ENCODE measurements around the gene A2M. TPM values are rescaled to one million over a fixed set of nuclear protein-coding genes. Genes with fewer than 3 reads are reported as not detected.
A peak's percentile ranks its signal among the peaks of the same experiment; 100 is the strongest.

A2M gene
- total RNA-seq, 1 donor from 2014 or later: 1.2 TPM

DNA sequence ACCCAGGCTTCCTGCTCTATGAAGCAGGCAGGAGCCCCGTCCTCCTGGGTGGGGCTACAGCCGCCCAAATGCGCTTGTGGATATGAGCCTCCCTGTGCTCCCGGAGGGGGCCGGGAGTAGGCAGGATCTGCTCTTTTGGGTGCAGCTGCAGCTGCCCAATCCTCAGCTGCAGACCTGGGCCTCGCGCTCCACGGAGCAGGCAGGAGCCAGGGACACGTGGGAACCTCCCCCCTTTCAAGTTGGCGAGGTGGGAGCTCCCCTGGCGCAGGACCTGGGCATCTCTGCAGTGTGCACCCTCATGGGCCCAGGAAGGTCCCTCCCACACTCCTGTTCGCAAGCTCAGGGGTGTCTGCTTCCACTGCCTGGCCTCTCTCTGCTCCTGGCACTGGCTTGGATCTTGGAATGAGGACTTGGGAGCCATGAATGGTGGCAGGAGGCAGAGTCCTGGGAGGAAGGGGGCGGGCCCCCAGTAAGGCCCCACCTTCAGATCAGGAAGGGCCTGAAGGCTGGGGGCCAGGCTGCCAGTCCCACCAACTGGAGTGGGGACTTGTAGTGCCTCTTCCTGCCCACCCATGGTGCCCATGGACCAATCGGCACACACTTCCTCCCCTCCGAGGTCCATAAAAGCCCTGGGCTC, 65.1 kb downstream of the A2M start:
- Mint-ChIP-seq H3K27ac (ENCODE audit: unreplicated experiment) (no peak overlapping the region), H3K9me3 (ENCODE audit: unreplicated experiment) (no peaks in the 10 kb centered on the region), H3K27me3 (ENCODE audit: unreplicated experiment) (peaks cover 46% of the 10 kb centered on the region), H3K4me1 (ENCODE audit: unreplicated experiment) (peaks cover 1% of the 10 kb centered on the region), H3K36me3 (ENCODE audit: unreplicated experiment) (no peaks in the 10 kb centered on the region), H3K4me3 (ENCODE audit: unreplicated experiment) (no peak overlapping the region)
- DNase-seq (ENCODE audit: extremely low spot score, unreplicated experiment): no peak
- TF ChIP-seq, protein P1, sequence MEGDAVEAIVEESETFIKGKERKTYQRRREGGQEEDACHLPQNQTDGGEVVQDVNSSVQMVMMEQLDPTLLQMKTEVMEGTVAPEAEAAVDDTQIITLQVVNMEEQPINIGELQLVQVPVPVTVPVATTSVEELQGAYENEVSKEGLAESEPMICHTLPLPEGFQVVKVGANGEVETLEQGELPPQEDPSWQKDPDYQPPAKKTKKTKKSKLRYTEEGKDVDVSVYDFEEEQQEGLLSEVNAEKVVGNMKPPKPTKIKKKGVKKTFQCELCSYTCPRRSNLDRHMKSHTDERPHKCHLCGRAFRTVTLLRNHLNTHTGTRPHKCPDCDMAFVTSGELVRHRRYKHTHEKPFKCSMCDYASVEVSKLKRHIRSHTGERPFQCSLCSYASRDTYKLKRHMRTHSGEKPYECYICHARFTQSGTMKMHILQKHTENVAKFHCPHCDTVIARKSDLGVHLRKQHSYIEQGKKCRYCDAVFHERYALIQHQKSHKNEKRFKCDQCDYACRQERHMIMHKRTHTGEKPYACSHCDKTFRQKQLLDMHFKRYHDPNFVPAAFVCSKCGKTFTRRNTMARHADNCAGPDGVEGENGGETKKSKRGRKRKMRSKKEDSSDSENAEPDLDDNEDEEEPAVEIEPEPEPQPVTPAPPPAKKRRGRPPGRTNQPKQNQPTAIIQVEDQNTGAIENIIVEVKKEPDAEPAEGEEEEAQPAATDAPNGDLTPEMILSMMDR (IDR thresholded peaks at IDR 0.05): no peak

DNA sequence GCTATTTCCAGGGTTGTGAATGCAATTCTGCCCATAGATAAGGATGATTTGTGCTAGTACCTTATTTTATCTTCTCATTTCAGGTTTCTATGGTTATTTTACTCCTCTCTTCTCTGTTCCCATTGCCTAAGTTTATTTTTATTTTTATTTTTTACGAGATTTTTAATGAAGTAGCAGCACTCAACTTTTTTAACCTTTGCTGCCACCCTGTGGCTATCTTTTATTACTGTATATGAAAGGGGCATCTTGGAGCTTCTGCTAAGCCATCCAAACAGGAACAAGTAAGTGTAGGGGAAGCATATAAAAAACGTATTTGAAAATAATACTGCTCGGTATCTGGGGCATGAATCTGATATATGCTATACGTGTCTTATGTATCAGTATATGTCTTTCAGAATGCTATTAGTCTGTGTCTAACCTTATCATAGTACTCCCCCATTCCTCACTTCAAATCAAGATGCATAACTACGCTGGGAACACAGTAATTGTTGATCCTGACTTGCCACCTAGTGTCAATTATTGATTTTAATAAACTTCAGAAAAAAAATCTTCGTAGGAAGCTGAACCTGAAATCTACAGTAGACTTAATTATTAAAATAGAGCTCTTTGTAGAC, 66.1 kb downstream of the A2M start:
- Mint-ChIP-seq H3K36me3 (ENCODE audit: unreplicated experiment) (no peaks in the 10 kb centered on the region), H3K4me3 (ENCODE audit: unreplicated experiment) (no peak overlapping the region), H3K4me1 (ENCODE audit: unreplicated experiment) (peaks cover 1% of the 10 kb centered on the region), H3K27ac (ENCODE audit: unreplicated experiment) (no peak overlapping the region), H3K27me3 (ENCODE audit: unreplicated experiment) (peaks cover 37% of the 10 kb centered on the region), H3K9me3 (ENCODE audit: unreplicated experiment) (no peaks in the 10 kb centered on the region)
- DNase-seq (ENCODE audit: extremely low spot score, unreplicated experiment): no peak
- TF ChIP-seq, protein P1 (IDR thresholded peaks at IDR 0.05): peak; percentile 62

DNA sequence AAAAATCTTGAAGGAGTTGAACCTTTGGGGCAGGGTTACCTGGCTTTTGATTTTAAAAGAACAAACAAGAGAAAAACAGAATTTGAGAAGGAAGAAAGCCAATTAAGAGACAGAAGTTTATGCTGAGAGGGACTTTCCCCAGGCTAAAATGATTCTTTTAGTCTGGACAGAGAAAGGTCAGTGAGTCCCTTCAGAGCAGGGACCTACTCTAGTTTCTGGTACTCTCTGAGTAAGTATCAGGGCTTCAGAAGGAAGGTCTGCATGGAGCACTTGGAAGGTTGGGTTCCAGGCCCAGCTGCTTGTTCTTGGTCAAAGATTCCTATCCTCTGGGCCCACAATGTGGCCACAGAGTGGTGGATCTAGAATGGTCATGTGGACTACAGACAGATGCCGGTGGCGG, 66.8 kb downstream of the A2M start:
- Mint-ChIP-seq H3K4me1 (ENCODE audit: unreplicated experiment) (peaks cover 1% of the 10 kb centered on the region), H3K27me3 (ENCODE audit: unreplicated experiment) (peaks cover 36% of the 10 kb centered on the region), H3K9me3 (ENCODE audit: unreplicated experiment) (no peaks in the 10 kb centered on the region), H3K27ac (ENCODE audit: unreplicated experiment) (no peak overlapping the region), H3K4me3 (ENCODE audit: unreplicated experiment) (no peak overlapping the region), H3K36me3 (ENCODE audit: unreplicated experiment) (no peaks in the 10 kb centered on the region)
- no peak for DNase-seq (ENCODE audit: extremely low spot score, unreplicated experiment)
- TF ChIP-seq, protein P1 (IDR thresholded peaks at IDR 0.05): no peak

DNA sequence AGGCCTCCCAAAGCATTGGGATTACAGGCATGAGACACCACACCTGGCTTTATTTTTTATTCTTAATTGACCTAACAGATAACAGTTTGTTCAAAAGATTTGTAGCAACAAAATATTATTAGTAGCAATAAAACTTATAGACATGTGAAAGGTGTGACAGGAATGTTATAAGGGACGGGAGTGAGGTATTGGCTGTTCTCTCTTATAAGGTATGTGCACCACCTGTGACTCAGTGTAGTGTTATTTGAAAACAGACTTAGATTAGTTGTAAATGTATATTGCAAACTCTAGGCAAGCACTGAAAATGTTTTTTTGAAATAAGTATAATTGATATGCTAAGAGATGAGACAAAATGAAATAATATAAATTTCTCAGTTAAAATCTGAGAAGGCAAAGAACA, 68.6 kb downstream of the A2M start:
- Mint-ChIP-seq H3K36me3 (ENCODE audit: unreplicated experiment) (no peaks in the 10 kb centered on the region), H3K4me3 (ENCODE audit: unreplicated experiment) (no peak overlapping the region), H3K27ac (ENCODE audit: unreplicated experiment) (no peak overlapping the region), H3K4me1 (ENCODE audit: unreplicated experiment) (peaks cover 1% of the 10 kb centered on the region), H3K27me3 (ENCODE audit: unreplicated experiment) (peaks cover 22% of the 10 kb centered on the region), H3K9me3 (ENCODE audit: unreplicated experiment) (no peaks in the 10 kb centered on the region)
- TF ChIP-seq, protein P1 (IDR thresholded peaks at IDR 0.05): no peak
- no peak for DNase-seq (ENCODE audit: extremely low spot score, unreplicated experiment)

DNA sequence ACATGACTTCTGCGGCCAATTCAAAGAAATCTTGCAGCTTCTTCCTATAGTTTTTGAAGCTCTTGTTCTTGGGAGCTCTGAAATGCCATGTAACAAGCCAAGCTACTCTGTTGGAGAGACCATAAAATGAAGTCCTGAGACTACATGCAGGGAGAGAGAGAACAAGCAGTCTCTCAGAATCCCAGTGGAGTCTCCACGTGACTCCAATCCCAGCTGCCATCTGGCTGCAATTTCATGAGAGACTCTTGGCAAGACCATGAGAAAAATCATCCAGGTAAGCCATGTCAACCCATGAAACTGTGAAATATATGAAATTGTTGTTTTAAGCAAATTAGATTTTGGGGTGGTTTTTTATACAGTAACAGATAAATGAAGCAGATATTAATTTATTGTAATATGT, 72.0 kb downstream of the A2M start:
- Mint-ChIP-seq H3K27me3 (ENCODE audit: unreplicated experiment) (peaks cover 23% of the 10 kb centered on the region), H3K36me3 (ENCODE audit: unreplicated experiment) (no peaks in the 10 kb centered on the region), H3K4me3 (ENCODE audit: unreplicated experiment) (no peak overlapping the region), H3K4me1 (ENCODE audit: unreplicated experiment) (no peaks in the 10 kb centered on the region), H3K9me3 (ENCODE audit: unreplicated experiment) (no peaks in the 10 kb centered on the region), H3K27ac (ENCODE audit: unreplicated experiment) (no peak overlapping the region)
- DNase-seq (ENCODE audit: extremely low spot score, unreplicated experiment): no peak
- TF ChIP-seq, protein P1 (IDR thresholded peaks at IDR 0.05): no peak
